Loucy (cell line): Measurements from ENCODE around the gene PRKD3.

Experiments
- H2AFZ ChIP-seq: fragments of 200-600 bp; sonication (generic); 2 replicates; pipeline ENCODE4 v1.6.0; 2016; ENCODE audit warnings: antibody characterized with exemption, mild to moderate bottlenecking, low read length, moderate library complexity
- H3F3A ChIP-seq: fragments of 200-600 bp; 2 replicates; pipeline ENCODE4 v1.6.0; 2016; ENCODE audit warnings: antibody characterized with exemption, low read depth, mild to moderate bottlenecking
- H3K27me3 ChIP-seq: fragments of 200-600 bp; sonication (generic); 2 replicates; pipeline ENCODE4 v1.6.1; 2014; ENCODE audit warnings: low read length, mild to moderate bottlenecking; ENCODE audit not compliant: insufficient read depth, poor library complexity, severe bottlenecking
- H3K36me3 ChIP-seq: fragments of 200-600 bp; sonication (generic); 2 replicates; pipeline ENCODE4 v1.6.1; 2016; ENCODE audit warnings: low read length; ENCODE audit not compliant: insufficient read depth
- H3K4me1 ChIP-seq: fragments of 200-600 bp; sonication (generic); 2 replicates; pipeline ENCODE4 v1.5.1; 2014; ENCODE audit warnings: low read length, mild to moderate bottlenecking; ENCODE audit not compliant: insufficient read depth, poor library complexity, severe bottlenecking
- H3K4me2 ChIP-seq: fragments of 200-600 bp; sonication (generic); 2 replicates; pipeline ENCODE4 v1.6.0; 2014; ENCODE audit warnings: antibody characterized with exemption, low read length, low read depth, mild to moderate bottlenecking; ENCODE audit not compliant: poor library complexity, severe bottlenecking
- H3K4me3 ChIP-seq: fragments of 200-600 bp; sonication (generic); 2 replicates; pipeline ENCODE4 v1.5.1; 2014; ENCODE audit warnings: low read length, mild to moderate bottlenecking, mixed read lengths; ENCODE audit not compliant: poor library complexity, severe bottlenecking
- H3K79me2 ChIP-seq: fragments of 200-600 bp; sonication (generic); 2 replicates; pipeline ENCODE4 v1.6.1; 2014; ENCODE audit warnings: low read length; ENCODE audit not compliant: insufficient read depth
- H3K9ac ChIP-seq: fragments of 200-600 bp; sonication (generic); 2 replicates; pipeline ENCODE4 v1.6.0; 2014; ENCODE audit warnings: mild to moderate bottlenecking, low read depth, low read length, moderate library complexity; ENCODE audit not compliant: poor library complexity, severe bottlenecking
- H3K9me2 ChIP-seq: fragments of 200-600 bp; sonication (generic); replicated peaks from 2 replicates; pipeline ENCODE4 v1.6.1; 2016; ENCODE audit warnings: low read depth, low read length, mixed read lengths
- H3K9me3 ChIP-seq: fragments of 200-600 bp; sonication (generic); 2 replicates; pipeline ENCODE4 v1.6.1; 2014; ENCODE audit warnings: mild to moderate bottlenecking, antibody characterized with exemption, low read length, low read depth; ENCODE audit not compliant: insufficient read depth
- H4K20me1 ChIP-seq: fragments of 200-600 bp; sonication (generic); 2 replicates; pipeline ENCODE4 v1.6.0; 2014; ENCODE audit warnings: antibody characterized with exemption, low read length, mild to moderate bottlenecking; ENCODE audit not compliant: insufficient read depth, poor library complexity, severe bottlenecking
- CTCF ChIP-seq: fragments of 200-600 bp; sonication (generic); conservative IDR thresholded peaks from 2 replicates; pipeline ENCODE4 v1.5.1; 2014; ENCODE audit warnings: mild to moderate bottlenecking, antibody characterized with exemption, low read length
- EZH2phosphoT487 ChIP-seq: fragments of 200-600 bp; IDR thresholded peaks from 2 replicates; pipeline ENCODE4 v1.6.1; 2018; ENCODE audit warnings: antibody characterized with exemption, mild to moderate bottlenecking, moderate library complexity, borderline replicate concordance

The PRKD3 gene

GRCh38 chr2:37361216-37361815, 36.7 kb upstream of the PRKD3 start:
- no peak overlapping the region for H2AFZ ChIP-seq
- no peak overlapping the region for H3K9ac ChIP-seq
- no peaks in the 10 kb centered on the region for H3K27me3 ChIP-seq
- H3K36me3 ChIP-seq: no peaks in the 10 kb centered on the region
- no peaks in the 10 kb centered on the region for H3K9me2 ChIP-seq
- H3K4me2 ChIP-seq: no peak overlapping the region
- H3K4me1 ChIP-seq: peaks cover 13% of the 10 kb centered on the region
- H3K4me3 ChIP-seq: no peak overlapping the region
- TF ChIP-seq EZH2phosphoT487 (no peak), CTCF (no peak)
- no peaks in the 10 kb centered on the region for H4K20me1 ChIP-seq
- no peaks in the 10 kb centered on the region for H3F3A ChIP-seq
- no peaks in the 10 kb centered on the region for H3K9me3 ChIP-seq
- H3K79me2 ChIP-seq: no peaks in the 10 kb centered on the region

GRCh38 chr2:37358466-37358865, 33.8 kb upstream of the PRKD3 start:
- Histone ChIP-seq H3K9me2 (no peaks in the 10 kb centered on the region), H3K4me2 (no peak overlapping the region), H3K27me3 (no peaks in the 10 kb centered on the region), H3K9ac (no peak overlapping the region), H3K9me3 (no peaks in the 10 kb centered on the region), H2AFZ (no peak overlapping the region), H3F3A (no peaks in the 10 kb centered on the region), H3K4me1 (no peaks in the 10 kb centered on the region), H3K79me2 (no peaks in the 10 kb centered on the region), H3K4me3 (no peak overlapping the region), H4K20me1 (no peaks in the 10 kb centered on the region), H3K36me3 (no peaks in the 10 kb centered on the region)
- TF ChIP-seq EZH2phosphoT487 (no peak), CTCF (no peak)

- Histone ChIP-seq H3K36me3 (no peaks in the 10 kb centered on the region), H3K4me3 (no peak overlapping the region), H3K9me2 (no peaks in the 10 kb centered on the region), H3K79me2 (no peaks in the 10 kb centered on the region), H3K4me2 (no peak overlapping the region), H4K20me1 (no peaks in the 10 kb centered on the region), H3K9ac (no peak overlapping the region), H3K4me1 (no peaks in the 10 kb centered on the region), H3K9me3 (no peaks in the 10 kb centered on the region), H2AFZ (no peak overlapping the region), H3K27me3 (no peaks in the 10 kb centered on the region), H3F3A (no peaks in the 10 kb centered on the region)
- TF ChIP-seq CTCF (no peak), EZH2phosphoT487 (no peak)
These were observed 32.9 kb upstream of the PRKD3 start for GRCh38 chr2:37357530-37357929.
